GM23338 (cell line): Measurements from ENCODE around the gene CCNY. TPM values are rescaled to one million over a fixed set of nuclear protein-coding genes. Genes with fewer than 3 reads are reported as not detected.

Source experiments
- ATAC-seq: fragments of 200-7000 bp; cut with Tn5 transposase; 3 replicates; pipeline ENCODE4 v1.9.1; 2020
- DNase-seq: peaks from one replicate; pipeline ENCODE4 v3.0.0-alpha.2; 2015; ENCODE audit warnings: low spot score
- H2AFZ ChIP-seq: fragments of 200-600 bp; sonication (generic); 2 replicates; pipeline ENCODE4 v1.8.0; 2016; ENCODE audit warnings: antibody characterized with exemption, mild to moderate bottlenecking, moderate library complexity
- H3F3A ChIP-seq: fragments of 200-600 bp; sonication (generic); replicated peaks from 2 replicates; pipeline ENCODE4 v1.8.0; 2017; ENCODE audit warnings: antibody characterized with exemption, mixed run types, low read depth
- H3K27ac ChIP-seq: fragments of 200-600 bp; sonication (generic); 2 replicates; pipeline ENCODE4 v1.6.1; 2016; ENCODE audit warnings: low read depth
- H3K27me3 ChIP-seq: fragments of 200-600 bp; sonication (generic); 2 replicates; pipeline ENCODE4 v1.8.0; 2016; ENCODE audit warnings: mild to moderate bottlenecking, mixed run types, moderate library complexity; ENCODE audit not compliant: insufficient read depth
- H3K36me3 ChIP-seq: fragments of 200-600 bp; sonication (generic); 2 replicates; pipeline ENCODE4 v1.8.0; 2016; ENCODE audit warnings: mild to moderate bottlenecking; ENCODE audit not compliant: insufficient read depth
- H3K4me1 ChIP-seq: fragments of 200-600 bp; sonication (generic); 2 replicates; pipeline ENCODE4 v1.8.0; 2016; ENCODE audit warnings: mild to moderate bottlenecking, moderate library complexity; ENCODE audit not compliant: insufficient read depth
- H3K4me2 ChIP-seq: fragments of 200-600 bp; sonication (generic); 2 replicates; pipeline ENCODE4 v1.7.1; 2017; ENCODE audit warnings: mixed run types
- H3K4me3 ChIP-seq: fragments of 200-600 bp; sonication (generic); 2 replicates; pipeline ENCODE4 v1.6.1; 2016; ENCODE audit warnings: mixed run types
- H3K79me2 ChIP-seq: fragments of 200-600 bp; sonication (generic); replicated peaks from 2 replicates; pipeline ENCODE4 v1.8.0; 2017; ENCODE audit warnings: mild to moderate bottlenecking; ENCODE audit not compliant: insufficient read depth
- H3K9me2 ChIP-seq: fragments of 200-600 bp; sonication (generic); 2 replicates; pipeline ENCODE4 v1.8.0; 2017; ENCODE audit not compliant: insufficient read depth
- H4K20me1 ChIP-seq: fragments of 200-600 bp; sonication (generic); replicated peaks from 2 replicates; pipeline ENCODE4 v1.8.0; 2017; ENCODE audit warnings: mild to moderate bottlenecking; ENCODE audit not compliant: insufficient read depth
- H3K27ac Mint-ChIP-seq: 2 replicates; pipeline ENCODE4 v1.8.0; 2020; ENCODE audit warnings: inconsistent platforms, mild to moderate bottlenecking, moderate library complexity, mixed read lengths
- H3K27me3 Mint-ChIP-seq: 3 replicates; pipeline ENCODE4 v1.8.0; 2022; ENCODE audit warnings: low read depth, mild to moderate bottlenecking, moderate library complexity, mixed read lengths, inconsistent platforms; ENCODE audit not compliant: insufficient read depth, poor library complexity
- H3K36me3 Mint-ChIP-seq: 3 replicates; pipeline ENCODE4 v1.8.0; 2021; ENCODE audit warnings: low read depth, mild to moderate bottlenecking, inconsistent platforms, moderate library complexity, mixed read lengths
- H3K4me1 Mint-ChIP-seq: 3 replicates; pipeline ENCODE4 v1.8.0; 2020; ENCODE audit warnings: mild to moderate bottlenecking, inconsistent platforms, mixed read lengths
- H3K4me3 Mint-ChIP-seq: 3 replicates; pipeline ENCODE4 v1.8.0; 2021; ENCODE audit warnings: moderate library complexity, mild to moderate bottlenecking, inconsistent platforms, mixed read lengths
- H3K9me3 Mint-ChIP-seq: 3 replicates; pipeline ENCODE4 v1.8.0; 2020; ENCODE audit warnings: moderate library complexity, mild to moderate bottlenecking, inconsistent platforms, mixed read lengths
- CREB1 ChIP-seq: fragments of 250-450 bp; sonication (Bioruptor Pico); IDR thresholded peaks from 2 replicates; pipeline ENCODE4 v1.5.0; 2020; ENCODE audit warnings: low read depth, mild to moderate bottlenecking, moderate library complexity
- EZH2 ChIP-seq: fragments of 200-600 bp; sonication (generic); IDR thresholded peaks from one replicate; pipeline ENCODE4 v1.8.0; 2017; ENCODE audit warnings: antibody characterized with exemption, mild to moderate bottlenecking, low read depth; ENCODE audit not compliant: unreplicated experiment
- EZH2phosphoT487 ChIP-seq: fragments of 200-600 bp; sonication (generic); IDR thresholded peaks from one replicate; pipeline ENCODE4 v1.8.1; 2018; ENCODE audit warnings: antibody characterized with exemption; ENCODE audit not compliant: unreplicated experiment
- JUNB ChIP-seq: IDR thresholded peaks from one replicate; pipeline ENCODE4 v1.6.1; 2016; ENCODE audit warnings: antibody characterized with exemption; ENCODE audit not compliant: unreplicated experiment
- NANOG ChIP-seq: IDR thresholded peaks from 2 replicates; pipeline ENCODE4 v1.6.1; 2016; ENCODE audit warnings: antibody characterized with exemption, borderline replicate concordance
- POLR2AphosphoS5 ChIP-seq: IDR thresholded peaks from 2 replicates; pipeline ENCODE4 v1.6.1; 2016; ENCODE audit warnings: antibody characterized with exemption, low read depth
- STAT1 ChIP-seq: IDR thresholded peaks from one replicate; pipeline ENCODE4 v1.6.1; 2016; ENCODE audit warnings: antibody characterized with exemption; ENCODE audit not compliant: unreplicated experiment
- ZNF114 ChIP-seq: fragments of 250-450 bp; sonication (Bioruptor Pico); IDR thresholded peaks from 2 replicates; pipeline ENCODE4 v1.5.0; 2020; ENCODE audit warnings: mild to moderate bottlenecking, moderate library complexity
- ZNF331 ChIP-seq: fragments of 250-450 bp; sonication (Bioruptor Pico); IDR thresholded peaks from 2 replicates; pipeline ENCODE4 v1.5.0; 2020; ENCODE audit warnings: low read depth, mild to moderate bottlenecking, moderate library complexity
- polyA plus RNA-seq: library from polyadenylated mRNA; unstranded; fragments of >200 nt; fragmentation: Nextera tagmentation; extraction: Ambion mirVana; gene quantifications from 2 replicates; pipeline ENCODE4 v1.2.1, GENCODE V29; 2016
- total RNA-seq: library from RNA; depleted of rRNA; stranded (reverse); fragments of >200 nt; shearing (Covaris generic); gene quantifications from 2 replicates; pipeline ENCODE4 v1.2.3, GENCODE V29; 2014
- TF ChIP-seq, protein P1 (sequence below): IDR thresholded peaks from one replicate; pipeline ENCODE4 v1.6.1; 2018; ENCODE audit warnings: antibody characterized with exemption; ENCODE audit not compliant: unreplicated experiment
- TF ChIP-seq, protein P2 (sequence below), 2 experiments: fragments of 200-600 bp in 1 of 2; sonication (generic) in 1 of 2; conservative IDR thresholded peaks; 2 replicates each; pipeline versions ENCODE4 v1.5.1 to v1.6.1; 2016 to 2017; ENCODE audit warnings: antibody characterized with exemption in 2 of 2, low read depth in 2 of 2, mild to moderate bottlenecking in 2 of 2, moderate library complexity in 1 of 2
- TF ChIP-seq, protein P3 (sequence below): fragments of 250-450 bp; sonication (Bioruptor Pico); IDR thresholded peaks from 2 replicates; pipeline ENCODE4 v1.5.0; 2020; ENCODE audit warnings: mild to moderate bottlenecking, moderate library complexity
- TF ChIP-seq, protein P4 (sequence below): IDR thresholded peaks from 2 replicates; pipeline ENCODE4 v1.6.1; 2016; ENCODE audit warnings: antibody characterized with exemption

Gene CCNY
- total and polyA plus RNA-seq, 2 experiments from 2014 or later, result 14.2 to 29.0 TPM

DNA sequence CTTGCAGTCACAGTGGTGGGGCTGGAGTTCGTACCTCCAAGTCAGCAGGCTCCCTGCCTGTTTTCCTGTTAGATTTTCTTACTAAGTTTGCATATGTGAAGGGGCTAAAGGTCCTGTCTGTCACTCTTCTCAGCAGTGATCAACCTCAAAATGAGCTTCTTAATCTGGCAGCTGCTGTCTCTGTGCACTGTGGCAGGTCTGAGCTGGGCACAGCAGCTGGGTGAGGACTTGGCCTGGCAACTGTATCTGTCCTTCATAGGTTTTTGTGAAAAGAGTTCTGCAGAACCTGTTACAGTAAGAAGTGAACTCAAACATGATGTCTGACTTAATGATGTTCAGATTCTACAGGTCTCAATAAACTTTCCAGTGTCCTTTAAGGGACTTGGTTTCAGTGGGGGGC lies 237.5 kb downstream of the CCNY start:
- H3K27ac Mint-ChIP-seq, result 0 out of 2 replicates have a peak overlapping the region, but pooled peaks have one; percentile 6
- H3K9me2 ChIP-seq, result 0 out of 2 replicates have a peak, but pooled peaks cover 3% of the 10 kb centered on the region

More for the DNA sequence above, 237.5 kb downstream of the CCNY start:
- Histone ChIP-seq H3F3A (no peaks in the 10 kb centered on the region), H3K27ac (no peak overlapping the region), H3K4me2 (no peak overlapping the region), H3K4me1 (peaks cover 4% of the 10 kb centered on the region; the same call in 1 of the 2 replicates), H3K27me3 (no peaks in the 10 kb centered on the region), H2AFZ (no peak overlapping the region), H3K36me3 (0 out of 2 replicates have a peak, but pooled peaks cover 3% of the 10 kb centered on the region), H3K4me3 (no peak overlapping the region), H4K20me1 (no peaks in the 10 kb centered on the region), H3K79me2 (no peaks in the 10 kb centered on the region)
- Mint-ChIP-seq H3K36me3 (peaks cover 10% of the 10 kb centered on the region), H3K4me1 (peaks cover 9% of the 10 kb centered on the region), H3K9me3 (no peaks in the 10 kb centered on the region), H3K4me3 (no peak overlapping the region), H3K27me3 (peaks cover 1% of the 10 kb centered on the region)
- no peak; the same call in 2 of the 3 replicates for ATAC-seq
- TF ChIP-seq, protein P1, sequence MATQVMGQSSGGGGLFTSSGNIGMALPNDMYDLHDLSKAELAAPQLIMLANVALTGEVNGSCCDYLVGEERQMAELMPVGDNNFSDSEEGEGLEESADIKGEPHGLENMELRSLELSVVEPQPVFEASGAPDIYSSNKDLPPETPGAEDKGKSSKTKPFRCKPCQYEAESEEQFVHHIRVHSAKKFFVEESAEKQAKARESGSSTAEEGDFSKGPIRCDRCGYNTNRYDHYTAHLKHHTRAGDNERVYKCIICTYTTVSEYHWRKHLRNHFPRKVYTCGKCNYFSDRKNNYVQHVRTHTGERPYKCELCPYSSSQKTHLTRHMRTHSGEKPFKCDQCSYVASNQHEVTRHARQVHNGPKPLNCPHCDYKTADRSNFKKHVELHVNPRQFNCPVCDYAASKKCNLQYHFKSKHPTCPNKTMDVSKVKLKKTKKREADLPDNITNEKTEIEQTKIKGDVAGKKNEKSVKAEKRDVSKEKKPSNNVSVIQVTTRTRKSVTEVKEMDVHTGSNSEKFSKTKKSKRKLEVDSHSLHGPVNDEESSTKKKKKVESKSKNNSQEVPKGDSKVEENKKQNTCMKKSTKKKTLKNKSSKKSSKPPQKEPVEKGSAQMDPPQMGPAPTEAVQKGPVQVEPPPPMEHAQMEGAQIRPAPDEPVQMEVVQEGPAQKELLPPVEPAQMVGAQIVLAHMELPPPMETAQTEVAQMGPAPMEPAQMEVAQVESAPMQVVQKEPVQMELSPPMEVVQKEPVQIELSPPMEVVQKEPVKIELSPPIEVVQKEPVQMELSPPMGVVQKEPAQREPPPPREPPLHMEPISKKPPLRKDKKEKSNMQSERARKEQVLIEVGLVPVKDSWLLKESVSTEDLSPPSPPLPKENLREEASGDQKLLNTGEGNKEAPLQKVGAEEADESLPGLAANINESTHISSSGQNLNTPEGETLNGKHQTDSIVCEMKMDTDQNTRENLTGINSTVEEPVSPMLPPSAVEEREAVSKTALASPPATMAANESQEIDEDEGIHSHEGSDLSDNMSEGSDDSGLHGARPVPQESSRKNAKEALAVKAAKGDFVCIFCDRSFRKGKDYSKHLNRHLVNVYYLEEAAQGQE, result no peak
- TF ChIP-seq CREB1 (CRISPR knock-in tag) (no peak), ZNF114 (no peak), EZH2phosphoT487 (no peak), ZNF331 (CRISPR knock-in tag) (no peak), STAT1 (no peak), NANOG (no peak), EZH2 (no peak), JUNB (no peak), POLR2AphosphoS5 (no peak)
- TF ChIP-seq, protein P2, sequence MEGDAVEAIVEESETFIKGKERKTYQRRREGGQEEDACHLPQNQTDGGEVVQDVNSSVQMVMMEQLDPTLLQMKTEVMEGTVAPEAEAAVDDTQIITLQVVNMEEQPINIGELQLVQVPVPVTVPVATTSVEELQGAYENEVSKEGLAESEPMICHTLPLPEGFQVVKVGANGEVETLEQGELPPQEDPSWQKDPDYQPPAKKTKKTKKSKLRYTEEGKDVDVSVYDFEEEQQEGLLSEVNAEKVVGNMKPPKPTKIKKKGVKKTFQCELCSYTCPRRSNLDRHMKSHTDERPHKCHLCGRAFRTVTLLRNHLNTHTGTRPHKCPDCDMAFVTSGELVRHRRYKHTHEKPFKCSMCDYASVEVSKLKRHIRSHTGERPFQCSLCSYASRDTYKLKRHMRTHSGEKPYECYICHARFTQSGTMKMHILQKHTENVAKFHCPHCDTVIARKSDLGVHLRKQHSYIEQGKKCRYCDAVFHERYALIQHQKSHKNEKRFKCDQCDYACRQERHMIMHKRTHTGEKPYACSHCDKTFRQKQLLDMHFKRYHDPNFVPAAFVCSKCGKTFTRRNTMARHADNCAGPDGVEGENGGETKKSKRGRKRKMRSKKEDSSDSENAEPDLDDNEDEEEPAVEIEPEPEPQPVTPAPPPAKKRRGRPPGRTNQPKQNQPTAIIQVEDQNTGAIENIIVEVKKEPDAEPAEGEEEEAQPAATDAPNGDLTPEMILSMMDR (conservative IDR thresholded peaks at IDR 0.05; ENCODE audit: low read depth in 2 of 2), result no peak
- TF ChIP-seq, protein P3, sequence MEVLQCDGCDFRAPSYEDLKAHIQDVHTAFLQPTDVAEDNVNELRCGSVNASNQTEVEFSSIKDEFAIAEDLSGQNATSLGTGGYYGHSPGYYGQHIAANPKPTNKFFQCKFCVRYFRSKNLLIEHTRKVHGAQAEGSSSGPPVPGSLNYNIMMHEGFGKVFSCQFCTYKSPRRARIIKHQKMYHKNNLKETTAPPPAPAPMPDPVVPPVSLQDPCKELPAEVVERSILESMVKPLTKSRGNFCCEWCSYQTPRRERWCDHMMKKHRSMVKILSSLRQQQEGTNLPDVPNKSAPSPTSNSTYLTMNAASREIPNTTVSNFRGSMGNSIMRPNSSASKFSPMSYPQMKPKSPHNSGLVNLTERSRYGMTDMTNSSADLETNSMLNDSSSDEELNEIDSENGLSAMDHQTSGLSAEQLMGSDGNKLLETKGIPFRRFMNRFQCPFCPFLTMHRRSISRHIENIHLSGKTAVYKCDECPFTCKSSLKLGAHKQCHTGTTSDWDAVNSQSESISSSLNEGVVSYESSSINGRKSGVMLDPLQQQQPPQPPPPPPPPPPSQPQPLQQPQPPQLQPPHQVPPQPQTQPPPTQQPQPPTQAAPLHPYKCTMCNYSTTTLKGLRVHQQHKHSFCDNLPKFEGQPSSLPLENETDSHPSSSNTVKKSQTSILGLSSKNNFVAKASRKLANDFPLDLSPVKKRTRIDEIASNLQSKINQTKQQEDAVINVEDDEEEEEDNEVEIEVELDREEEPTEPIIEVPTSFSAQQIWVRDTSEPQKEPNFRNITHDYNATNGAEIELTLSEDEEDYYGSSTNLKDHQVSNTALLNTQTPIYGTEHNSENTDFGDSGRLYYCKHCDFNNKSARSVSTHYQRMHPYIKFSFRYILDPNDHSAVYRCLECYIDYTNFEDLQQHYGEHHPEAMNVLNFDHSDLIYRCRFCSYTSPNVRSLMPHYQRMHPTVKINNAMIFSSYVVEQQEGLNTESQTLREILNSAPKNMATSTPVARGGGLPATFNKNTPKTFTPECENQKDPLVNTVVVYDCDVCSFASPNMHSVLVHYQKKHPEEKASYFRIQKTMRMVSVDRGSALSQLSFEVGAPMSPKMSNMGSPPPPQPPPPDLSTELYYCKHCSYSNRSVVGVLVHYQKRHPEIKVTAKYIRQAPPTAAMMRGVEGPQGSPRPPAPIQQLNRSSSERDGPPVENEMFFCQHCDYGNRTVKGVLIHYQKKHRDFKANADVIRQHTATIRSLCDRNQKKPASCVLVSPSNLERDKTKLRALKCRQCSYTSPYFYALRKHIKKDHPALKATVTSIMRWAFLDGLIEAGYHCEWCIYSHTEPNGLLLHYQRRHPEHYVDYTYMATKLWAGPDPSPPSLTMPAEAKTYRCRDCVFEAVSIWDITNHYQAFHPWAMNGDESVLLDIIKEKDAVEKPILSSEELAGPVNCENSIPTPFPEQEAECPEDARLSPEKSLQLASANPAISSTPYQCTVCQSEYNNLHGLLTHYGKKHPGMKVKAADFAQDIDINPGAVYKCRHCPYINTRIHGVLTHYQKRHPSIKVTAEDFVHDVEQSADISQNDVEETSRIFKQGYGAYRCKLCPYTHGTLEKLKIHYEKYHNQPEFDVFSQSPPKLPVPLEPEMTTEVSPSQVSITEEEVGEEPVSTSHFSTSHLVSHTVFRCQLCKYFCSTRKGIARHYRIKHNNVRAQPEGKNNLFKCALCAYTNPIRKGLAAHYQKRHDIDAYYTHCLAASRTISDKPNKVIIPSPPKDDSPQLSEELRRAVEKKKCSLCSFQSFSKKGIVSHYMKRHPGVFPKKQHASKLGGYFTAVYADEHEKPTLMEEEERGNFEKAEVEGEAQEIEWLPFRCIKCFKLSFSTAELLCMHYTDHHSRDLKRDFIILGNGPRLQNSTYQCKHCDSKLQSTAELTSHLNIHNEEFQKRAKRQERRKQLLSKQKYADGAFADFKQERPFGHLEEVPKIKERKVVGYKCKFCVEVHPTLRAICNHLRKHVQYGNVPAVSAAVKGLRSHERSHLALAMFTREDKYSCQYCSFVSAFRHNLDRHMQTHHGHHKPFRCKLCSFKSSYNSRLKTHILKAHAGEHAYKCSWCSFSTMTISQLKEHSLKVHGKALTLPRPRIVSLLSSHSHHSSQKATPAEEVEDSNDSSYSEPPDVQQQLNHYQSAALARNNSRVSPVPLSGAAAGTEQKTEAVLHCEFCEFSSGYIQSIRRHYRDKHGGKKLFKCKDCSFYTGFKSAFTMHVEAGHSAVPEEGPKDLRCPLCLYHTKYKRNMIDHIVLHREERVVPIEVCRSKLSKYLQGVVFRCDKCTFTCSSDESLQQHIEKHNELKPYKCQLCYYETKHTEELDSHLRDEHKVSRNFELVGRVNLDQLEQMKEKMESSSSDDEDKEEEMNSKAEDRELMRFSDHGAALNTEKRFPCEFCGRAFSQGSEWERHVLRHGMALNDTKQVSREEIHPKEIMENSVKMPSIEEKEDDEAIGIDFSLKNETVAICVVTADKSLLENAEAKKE (CRISPR knock-in tag), result no peak
- TF ChIP-seq, protein P4, sequence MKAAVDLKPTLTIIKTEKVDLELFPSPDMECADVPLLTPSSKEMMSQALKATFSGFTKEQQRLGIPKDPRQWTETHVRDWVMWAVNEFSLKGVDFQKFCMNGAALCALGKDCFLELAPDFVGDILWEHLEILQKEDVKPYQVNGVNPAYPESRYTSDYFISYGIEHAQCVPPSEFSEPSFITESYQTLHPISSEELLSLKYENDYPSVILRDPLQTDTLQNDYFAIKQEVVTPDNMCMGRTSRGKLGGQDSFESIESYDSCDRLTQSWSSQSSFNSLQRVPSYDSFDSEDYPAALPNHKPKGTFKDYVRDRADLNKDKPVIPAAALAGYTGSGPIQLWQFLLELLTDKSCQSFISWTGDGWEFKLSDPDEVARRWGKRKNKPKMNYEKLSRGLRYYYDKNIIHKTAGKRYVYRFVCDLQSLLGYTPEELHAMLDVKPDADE, result no peak
- no peak for DNase-seq
